T-helper 2 cell treated with Interferon-gamma antibody and Interleukin-4, amounts not matched to agents 5 μg/mL and 100 μg/mL, for 36 hours (primary cell): ENCODE data around the gene MRLN.

ENCODE experiments used
- DNase-seq: peaks from one replicate; pipeline ENCODE4 v3.0.0; 2021; ENCODE audit warnings: low spot score
- H3K27ac Mint-ChIP-seq: one replicate; pipeline ENCODE4 v1.8.0; 2021; ENCODE audit warnings: mild to moderate bottlenecking, mixed read lengths
- H3K27me3 Mint-ChIP-seq: one replicate; pipeline ENCODE4 v1.8.0; 2021; ENCODE audit warnings: low read depth, mixed read lengths
- H3K36me3 Mint-ChIP-seq: one replicate; pipeline ENCODE4 v1.8.0; 2021; ENCODE audit warnings: low read depth, mixed read lengths
- H3K4me1 Mint-ChIP-seq: one replicate; pipeline ENCODE4 v1.8.0; 2021; ENCODE audit warnings: low read depth, mixed read lengths
- H3K4me3 Mint-ChIP-seq: one replicate; pipeline ENCODE4 v1.8.0; 2022; ENCODE audit warnings: mild to moderate bottlenecking, moderate library complexity, mixed read lengths
- H3K9me3 Mint-ChIP-seq: one replicate; pipeline ENCODE4 v1.8.0; 2021; ENCODE audit warnings: mixed read lengths

The MRLN gene

DNA sequence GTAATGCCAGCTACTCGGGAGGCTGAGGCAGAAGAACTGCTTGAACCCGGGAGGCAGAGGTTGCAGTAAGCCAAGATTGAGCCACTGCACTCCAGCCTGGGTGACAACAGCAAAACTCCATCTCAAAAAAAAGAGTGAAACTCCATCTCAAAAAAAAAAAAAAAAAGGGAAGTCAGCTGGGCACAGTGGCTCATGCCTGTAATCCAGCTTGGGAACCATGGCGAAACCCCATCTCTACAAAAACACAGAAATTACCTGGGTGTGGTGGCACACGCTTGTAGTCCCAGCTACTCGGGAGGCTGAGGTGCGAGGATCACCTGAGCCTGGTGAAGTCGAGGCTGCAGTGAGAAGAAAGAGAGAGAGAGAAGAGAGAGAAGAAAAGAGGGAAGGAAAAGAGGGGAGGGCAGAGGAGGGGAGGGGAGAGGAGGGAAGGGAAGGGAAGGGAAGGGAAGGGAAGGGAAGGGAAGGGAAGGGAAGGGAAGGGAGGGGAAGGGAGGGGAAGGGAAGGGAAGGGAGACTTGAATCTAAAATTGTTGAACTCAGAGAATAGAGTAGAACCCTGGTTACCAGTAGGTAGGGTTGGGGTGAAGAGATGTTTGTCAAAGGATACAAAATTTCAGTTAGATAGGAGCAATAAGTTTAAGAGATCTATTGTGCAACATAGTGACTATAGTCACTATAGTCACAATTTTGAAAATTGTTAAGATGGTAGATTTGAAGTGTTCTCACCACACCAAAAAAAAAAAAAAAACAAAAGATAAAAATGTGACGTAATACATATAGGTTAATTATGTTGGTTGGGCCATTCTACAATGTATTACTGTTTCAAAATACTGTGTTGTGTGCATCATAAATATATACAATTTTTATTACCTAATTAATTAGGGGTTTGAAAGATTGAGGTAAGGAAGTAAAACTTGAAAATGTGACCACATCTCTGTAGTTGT lies 46.1 kb downstream of the MRLN start:
- no peak overlapping the region for H3K27ac Mint-ChIP-seq
- peaks cover 47% of the 10 kb centered on the region for H3K27me3 Mint-ChIP-seq
- no peak overlapping the region for H3K4me3 Mint-ChIP-seq

DNA sequence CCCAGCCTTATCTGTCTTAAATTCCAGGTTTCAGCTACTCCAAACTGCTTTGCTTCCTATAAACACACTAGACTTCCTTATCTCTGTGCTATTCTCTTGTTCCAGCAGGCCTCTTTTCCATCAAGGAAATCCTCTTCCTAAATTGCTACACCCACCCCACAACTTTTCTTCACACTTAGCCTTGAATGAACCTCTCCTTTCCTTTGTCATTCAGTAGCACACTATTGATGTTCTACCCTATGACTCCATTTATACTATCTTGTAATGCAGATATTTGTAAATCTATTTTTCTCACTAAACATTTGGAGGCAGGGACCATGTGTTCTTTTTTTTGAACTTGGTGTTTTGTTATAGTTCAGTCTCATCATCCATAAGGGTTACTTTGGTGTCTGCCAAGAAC lies 47.3 kb downstream of the MRLN start:
- H3K27ac Mint-ChIP-seq: no peak overlapping the region
- H3K36me3 Mint-ChIP-seq: no peaks in the 10 kb centered on the region
- no peak overlapping the region for H3K4me3 Mint-ChIP-seq
- H3K4me1 Mint-ChIP-seq: peaks cover 6% of the 10 kb centered on the region
- H3K9me3 Mint-ChIP-seq: no peaks in the 10 kb centered on the region
- H3K27me3 Mint-ChIP-seq: peaks cover 40% of the 10 kb centered on the region
- no peak for DNase-seq

More for the DNA sequence above, 46.1 kb downstream of the MRLN start:
- Mint-ChIP-seq H3K9me3 (no peaks in the 10 kb centered on the region), H3K36me3 (no peaks in the 10 kb centered on the region), H3K4me1 (peaks cover 6% of the 10 kb centered on the region)
- DNase-seq: no peak

DNA sequence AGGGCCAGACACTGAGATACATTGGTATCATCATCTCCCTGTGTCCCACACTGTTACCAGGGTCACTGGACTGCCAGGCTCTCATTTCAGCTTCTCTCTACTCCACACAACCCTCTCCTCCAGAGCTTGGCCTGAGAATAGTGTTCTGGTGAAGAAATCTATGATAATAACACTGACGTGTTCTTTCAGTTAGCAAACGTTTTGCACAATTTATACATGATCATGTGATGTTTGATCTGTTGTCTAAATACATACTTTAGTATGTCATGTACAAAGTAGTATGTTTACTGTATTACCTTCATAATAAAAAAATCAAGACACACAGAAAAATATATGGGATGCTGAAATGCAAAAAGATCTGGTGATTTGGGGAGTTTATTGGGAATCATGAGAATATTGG lies 48.6 kb downstream of the MRLN start:
- no peaks in the 10 kb centered on the region for H3K9me3 Mint-ChIP-seq
- H3K27me3 Mint-ChIP-seq: peaks cover 30% of the 10 kb centered on the region
- no peak overlapping the region for H3K27ac Mint-ChIP-seq
- no peaks in the 10 kb centered on the region for H3K4me1 Mint-ChIP-seq
- no peak overlapping the region for H3K4me3 Mint-ChIP-seq
- H3K36me3 Mint-ChIP-seq: no peaks in the 10 kb centered on the region
- DNase-seq: no peak

DNA sequence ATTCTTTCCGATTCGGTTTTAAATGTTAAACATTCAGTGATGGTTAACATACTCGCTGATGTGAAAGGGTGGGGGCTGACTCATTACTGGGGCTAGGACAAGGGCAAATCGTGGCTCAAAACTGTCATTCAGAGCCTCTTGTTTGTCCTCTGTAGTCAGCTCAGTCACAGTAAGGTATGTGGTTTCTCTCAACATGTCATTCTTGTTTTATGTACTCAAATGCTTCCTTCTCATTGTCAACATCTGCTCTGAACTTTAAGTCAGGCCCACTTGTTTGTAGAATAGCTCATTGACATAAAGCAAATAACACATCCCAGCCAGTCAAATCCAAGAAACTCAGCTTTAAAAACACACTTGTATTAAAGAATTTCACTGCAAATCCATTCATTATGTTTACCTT lies 50.9 kb downstream of the MRLN start:
- H3K4me3 Mint-ChIP-seq: no peak overlapping the region
- no peaks in the 10 kb centered on the region for H3K9me3 Mint-ChIP-seq
- H3K27ac Mint-ChIP-seq: no peak overlapping the region
- H3K4me1 Mint-ChIP-seq: no peaks in the 10 kb centered on the region
- H3K27me3 Mint-ChIP-seq: peaks cover 15% of the 10 kb centered on the region
- no peaks in the 10 kb centered on the region for H3K36me3 Mint-ChIP-seq
- no peak for DNase-seq

DNA sequence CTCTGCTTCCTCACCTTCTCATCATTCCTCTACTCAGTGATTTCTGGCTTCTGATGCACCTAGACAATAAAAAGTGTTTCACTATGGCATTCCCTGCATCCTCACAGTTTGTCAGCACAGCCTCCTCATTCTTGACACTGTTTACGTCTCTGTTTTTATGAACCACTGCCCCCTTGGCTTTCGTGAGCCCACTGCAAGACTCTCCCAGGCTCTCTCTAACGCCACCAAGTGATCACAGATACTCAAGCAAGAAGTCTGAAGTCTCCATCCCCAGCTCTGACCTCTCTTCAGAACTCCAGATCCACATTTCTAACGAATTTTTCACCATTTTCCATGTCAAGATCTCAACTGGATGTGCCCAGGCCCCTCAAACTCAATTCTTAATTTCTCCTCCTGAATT lies 52.5 kb downstream of the MRLN start:
- Mint-ChIP-seq H3K27me3 (peaks cover 5% of the 10 kb centered on the region), H3K4me3 (no peak overlapping the region), H3K36me3 (no peaks in the 10 kb centered on the region), H3K4me1 (no peaks in the 10 kb centered on the region), H3K27ac (no peak overlapping the region), H3K9me3 (no peaks in the 10 kb centered on the region)
- DNase-seq: no peak

DNA sequence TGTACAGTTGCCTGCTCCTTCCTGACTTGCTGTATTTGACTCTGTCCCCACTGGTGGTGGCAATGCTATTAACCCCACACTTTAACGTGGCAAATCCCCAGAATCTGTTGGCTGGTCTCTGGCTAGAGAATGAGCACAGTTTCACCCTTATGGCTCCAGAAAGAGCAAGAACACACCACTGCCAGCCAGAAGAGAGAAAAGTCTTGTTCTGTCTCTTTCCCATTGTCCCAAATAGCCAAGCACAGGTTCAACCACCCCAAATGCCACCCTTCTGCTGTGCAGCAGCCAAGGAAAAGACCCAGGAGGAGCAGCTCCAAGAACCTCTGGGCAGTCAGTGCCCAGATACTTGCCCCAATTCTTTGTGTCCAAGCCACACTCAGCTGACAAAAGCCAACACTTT lies 54.9 kb downstream of the MRLN start:
- no peak overlapping the region for H3K27ac Mint-ChIP-seq
- no peak for DNase-seq
- H3K4me1 Mint-ChIP-seq: no peaks in the 10 kb centered on the region
- no peaks in the 10 kb centered on the region for H3K36me3 Mint-ChIP-seq
- H3K4me3 Mint-ChIP-seq: no peak overlapping the region
- peaks cover 5% of the 10 kb centered on the region for H3K27me3 Mint-ChIP-seq
- H3K9me3 Mint-ChIP-seq: no peaks in the 10 kb centered on the region

DNA sequence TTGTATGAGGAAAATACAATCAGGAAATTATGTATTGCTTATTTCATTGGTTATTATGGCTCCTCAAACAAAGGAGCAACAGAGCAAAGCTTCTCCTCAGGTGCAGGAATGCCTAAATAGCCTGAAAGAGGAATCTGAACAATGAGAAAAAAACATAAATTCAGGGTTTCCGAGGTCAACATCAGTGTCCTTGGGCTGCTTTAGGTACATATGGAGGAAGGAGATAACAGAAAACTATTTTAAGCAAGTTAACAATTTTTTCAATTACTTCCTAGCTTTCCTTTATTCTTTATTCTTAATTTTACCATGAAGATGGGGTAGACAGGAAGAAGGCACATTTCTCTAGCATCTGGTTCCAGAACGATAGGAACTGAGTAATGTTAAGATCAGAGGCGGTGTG lies 57.6 kb downstream of the MRLN start:
- Mint-ChIP-seq H3K4me1 (no peaks in the 10 kb centered on the region), H3K4me3 (no peak overlapping the region), H3K27me3 (peaks cover 6% of the 10 kb centered on the region), H3K27ac (no peak overlapping the region), H3K9me3 (no peaks in the 10 kb centered on the region), H3K36me3 (no peaks in the 10 kb centered on the region)
- no peak for DNase-seq

DNA sequence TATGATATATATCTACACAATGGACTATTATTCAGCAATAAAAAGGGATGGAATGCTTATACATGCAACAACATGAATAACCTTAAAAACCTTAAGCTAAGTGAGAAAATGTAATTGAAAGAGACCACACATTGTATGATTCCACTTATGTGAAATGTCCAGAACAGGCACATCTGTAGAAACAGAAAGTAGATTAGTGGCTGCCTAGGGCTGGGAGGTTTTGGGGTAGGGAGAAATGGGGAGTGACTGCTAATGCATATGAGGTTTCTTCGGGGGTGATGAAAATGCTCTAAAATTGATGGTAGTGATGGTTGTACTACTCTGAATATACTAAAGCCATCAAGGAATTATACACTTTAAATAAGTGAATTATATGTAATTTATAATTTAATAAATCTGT lies 58.3 kb downstream of the MRLN start:
- no peaks in the 10 kb centered on the region for H3K4me1 Mint-ChIP-seq
- no peaks in the 10 kb centered on the region for H3K36me3 Mint-ChIP-seq
- H3K9me3 Mint-ChIP-seq: no peaks in the 10 kb centered on the region
- DNase-seq: no peak
- H3K27ac Mint-ChIP-seq: no peak overlapping the region
- peaks cover 6% of the 10 kb centered on the region for H3K27me3 Mint-ChIP-seq
- no peak overlapping the region for H3K4me3 Mint-ChIP-seq

DNA sequence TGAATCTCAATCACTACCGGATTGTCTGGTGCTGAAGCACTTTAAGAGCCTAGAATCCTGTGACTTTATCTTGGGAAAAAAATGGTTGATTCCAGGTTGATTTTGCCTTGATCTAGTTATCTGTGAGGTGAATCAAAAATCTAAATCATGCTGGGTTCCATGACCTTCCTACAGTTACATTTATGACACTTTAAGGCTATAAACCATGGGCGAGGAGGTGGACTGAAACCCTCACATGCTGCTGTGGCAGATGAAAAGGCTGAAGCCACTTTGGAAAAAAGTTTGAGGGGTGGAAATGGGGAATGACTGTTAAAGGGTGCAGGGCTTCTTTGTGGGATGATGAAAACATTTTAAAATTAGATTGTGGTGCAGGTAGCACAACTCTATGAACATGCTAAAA lies 61.1 kb downstream of the MRLN start:
- H3K27me3 Mint-ChIP-seq: peaks cover 6% of the 10 kb centered on the region
- H3K9me3 Mint-ChIP-seq: no peaks in the 10 kb centered on the region
- H3K36me3 Mint-ChIP-seq: no peaks in the 10 kb centered on the region
- DNase-seq: no peak
- H3K4me3 Mint-ChIP-seq: no peak overlapping the region
- H3K27ac Mint-ChIP-seq: no peak overlapping the region
- no peaks in the 10 kb centered on the region for H3K4me1 Mint-ChIP-seq

DNA sequence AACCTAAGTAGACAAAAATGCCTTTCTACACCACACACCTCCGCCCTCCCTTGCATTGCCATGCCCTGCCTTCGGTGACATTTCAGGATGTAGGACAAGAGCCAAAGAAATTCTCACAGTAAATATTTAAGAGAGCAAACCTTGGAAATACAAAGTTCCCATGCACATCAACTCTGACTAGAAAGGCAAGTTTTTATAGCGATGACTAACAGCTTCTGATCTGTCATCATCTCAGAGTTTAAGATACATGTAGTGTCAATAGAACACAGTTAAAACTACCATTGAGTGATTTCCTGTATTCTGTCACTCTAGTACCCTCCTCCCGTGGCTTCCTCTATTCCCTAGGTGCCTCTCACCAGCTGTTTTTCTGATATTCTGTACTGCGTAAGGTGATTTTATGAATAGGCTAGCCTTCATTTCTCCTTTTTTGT lies 64.3 kb downstream of the MRLN start:
- H3K27me3 Mint-ChIP-seq: peaks cover 6% of the 10 kb centered on the region
- no peaks in the 10 kb centered on the region for H3K4me1 Mint-ChIP-seq
- H3K36me3 Mint-ChIP-seq: no peaks in the 10 kb centered on the region
- no peak overlapping the region for H3K27ac Mint-ChIP-seq
- no peaks in the 10 kb centered on the region for H3K9me3 Mint-ChIP-seq
- no peak for DNase-seq
- no peak overlapping the region for H3K4me3 Mint-ChIP-seq

DNA sequence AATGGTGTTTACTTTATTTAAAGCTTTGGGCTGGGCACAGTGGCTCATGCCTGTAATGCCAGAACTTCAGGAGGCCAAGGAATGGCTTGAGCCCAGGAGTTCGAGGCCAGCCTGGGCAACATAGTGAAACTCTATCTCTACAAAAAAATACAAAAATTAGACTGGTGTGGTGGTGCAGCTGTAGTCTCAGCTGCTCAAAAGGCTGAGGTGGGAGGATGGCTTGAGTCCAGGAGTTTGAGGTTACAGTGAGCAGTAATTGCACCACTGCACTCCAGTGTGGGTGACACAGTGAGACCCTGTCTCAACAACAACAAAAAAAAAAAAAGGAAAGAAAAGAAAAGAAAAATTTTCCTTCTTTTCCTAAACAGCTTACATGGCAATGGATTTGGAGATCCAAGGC lies 65.6 kb downstream of the MRLN start:
- Mint-ChIP-seq H3K36me3 (no peaks in the 10 kb centered on the region), H3K9me3 (no peaks in the 10 kb centered on the region), H3K4me1 (no peaks in the 10 kb centered on the region), H3K27me3 (peaks cover 6% of the 10 kb centered on the region), H3K4me3 (no peak overlapping the region), H3K27ac (no peak overlapping the region)
- no peak for DNase-seq
